Mammary epithelial cell (primary cell): ENCODE results near the gene ACSM5.
A peak's percentile ranks its signal among the peaks of the same experiment; 100 is the strongest.

ENCODE experiments used
- CTCF ChIP-seq, 2 donors: IDR thresholded peaks in 1 of 2; conservative IDR thresholded peaks in 1 of 2; 2 replicates each; pipeline ENCODE4 v1.5.1; 2011 to 2012; ENCODE audit warnings: inconsistent platforms in 2 of 2, low read length in 2 of 2, mild to moderate bottlenecking in 2 of 2, control low read depth in 1 of 2, low read depth in 1 of 2; ENCODE audit not compliant: insufficient read depth in 1 of 2; ENCODE audit errors: extremely low read depth in 1 of 2
- EZH2 ChIP-seq: IDR thresholded peaks from 2 replicates; pipeline ENCODE4 v1.6.1; 2012; ENCODE audit warnings: low read length, inconsistent platforms, borderline replicate concordance

GRCh38 chr16:20383106-20384029 lies 26.0 kb upstream of the ACSM5 start:
- TF ChIP-seq CTCF (conservative IDR thresholded peaks at IDR 0.05 in 1 of 2, IDR thresholded peaks at IDR 0.05 in 1 of 2; ENCODE audit: extremely low read depth in 1 of 2, insufficient read depth in 1 of 2, low read depth in 1 of 2, low read length in 2 of 2) (peak; percentile 84 to 85), EZH2 (no peak)
